IgD-negative memory B cell (primary cell): ENCODE data around the gene CDH13. TPM values are rescaled to one million over a fixed set of nuclear protein-coding genes. Genes with fewer than 3 reads are reported as not detected.

Experiments used
- H3K27ac Mint-ChIP-seq, 3 donors: one replicate each; pipeline ENCODE4 v1.8.0; 2020 to 2022; ENCODE audit warnings: mild to moderate bottlenecking in 3 of 3, mixed read lengths in 3 of 3, moderate library complexity in 1 of 3
- H3K27me3 Mint-ChIP-seq: one replicate; pipeline ENCODE4 v1.8.0; 2021; ENCODE audit warnings: mixed read lengths
- H3K36me3 Mint-ChIP-seq: one replicate; pipeline ENCODE4 v1.8.0; 2020; ENCODE audit warnings: mild to moderate bottlenecking, mixed read lengths
- H3K4me1 Mint-ChIP-seq, 3 donors: one replicate each; pipeline ENCODE4 v1.8.0; 2020 to 2022; ENCODE audit warnings: mixed read lengths in 3 of 3, mild to moderate bottlenecking in 1 of 3
- H3K4me3 Mint-ChIP-seq, 4 donors: one replicate each; pipeline ENCODE4 v1.8.0; 2020 to 2022; ENCODE audit warnings: mild to moderate bottlenecking in 4 of 4, mixed read lengths in 4 of 4, moderate library complexity in 3 of 4
- H3K9me3 Mint-ChIP-seq, 3 donors: one replicate each; pipeline ENCODE4 v1.8.0; 2020 to 2021; ENCODE audit warnings: mixed read lengths in 3 of 3, mild to moderate bottlenecking in 1 of 3
- polyA plus RNA-seq: library from polyadenylated mRNA; unstranded; fragments of 300-500 nt; fragmentation: Illumina TruSeq; gene quantifications from one replicate; pipeline ENCODE4 v1.2.3, GENCODE V29; 2021

Gene CDH13
- polyA plus RNA-seq, 1 donor from 2014 or later, result 0.23 TPM

DNA sequence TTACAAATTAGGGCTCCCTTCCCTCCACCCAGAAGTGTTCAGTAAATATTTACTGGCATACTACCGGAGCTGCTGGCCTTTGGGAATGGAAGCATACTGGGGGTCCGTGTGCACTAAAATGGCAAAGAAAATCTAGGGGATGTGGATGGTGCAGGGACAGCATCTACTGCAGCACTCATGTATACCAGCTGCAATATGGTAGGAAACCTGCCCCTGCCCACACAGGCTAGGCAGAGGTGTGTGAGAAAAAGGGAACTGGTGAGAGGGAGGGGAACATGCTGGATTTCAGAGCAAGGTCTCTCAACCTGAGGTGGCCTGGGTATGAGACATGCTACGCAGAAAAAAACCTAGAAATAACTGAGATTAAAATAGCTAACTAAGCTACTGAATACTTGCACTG lies 145.4 kb downstream of the CDH13 start:
- Mint-ChIP-seq H3K36me3 (no peaks in the 10 kb centered on the region), H3K9me3 (no peaks in the 10 kb centered on the region), H3K27me3 (peaks cover 11% of the 10 kb centered on the region), H3K4me3 (peak overlapping the region in 2 of 4 donors; percentile 14 to 51), H3K27ac (no peak overlapping the region), H3K4me1 (peaks cover 24 to 44% (median 38%) of the 10 kb centered on the region in 3 donors)

- Mint-ChIP-seq H3K36me3 (no peaks in the 10 kb centered on the region), H3K27ac (peak overlapping the region in 1 of 3 donors; percentile 63), H3K4me1 (peaks cover 24 to 45% (median 42%) of the 10 kb centered on the region in 3 donors), H3K4me3 (peak overlapping the region in 2 of 4 donors; percentile 35 to 67), H3K9me3 (no peaks in the 10 kb centered on the region), H3K27me3 (peaks cover 4% of the 10 kb centered on the region)
Observed at GRCh38 chr16:82773018-82773417, 146.2 kb downstream of the CDH13 start.

DNA sequence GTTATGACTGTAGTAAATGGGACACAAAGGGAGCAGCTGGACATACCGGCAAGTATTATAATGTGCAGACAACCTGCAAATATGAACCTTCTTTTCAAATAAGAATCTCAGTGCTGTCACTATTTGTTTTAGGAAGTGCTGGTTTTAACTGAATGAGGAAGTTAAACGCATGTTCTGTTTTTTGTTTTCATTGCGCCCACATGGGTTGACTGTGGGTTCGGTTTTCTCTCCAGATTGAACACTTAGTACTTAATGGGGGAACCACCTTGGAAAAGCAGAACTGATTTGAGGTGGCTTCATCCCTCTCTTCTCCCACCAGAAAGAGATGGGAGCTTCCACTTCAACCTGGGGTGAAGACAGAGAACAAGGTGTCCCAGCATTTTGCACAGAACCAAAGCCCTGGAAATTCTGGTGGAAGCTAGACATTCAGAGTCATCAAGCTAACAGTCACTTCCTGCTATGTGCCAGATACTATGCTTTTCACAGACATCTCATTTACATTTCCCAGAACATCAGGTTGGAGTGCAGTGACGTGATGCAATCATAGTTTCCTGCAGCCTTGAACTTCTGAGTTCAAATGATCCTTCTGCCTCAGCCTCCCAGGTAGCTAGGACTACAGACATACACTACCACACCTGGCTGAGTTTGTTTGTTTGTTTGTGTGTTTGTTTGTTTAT lies 149.8 kb downstream of the CDH13 start:
- Mint-ChIP-seq H3K36me3 (peaks cover 2% of the 10 kb centered on the region), H3K4me3 (peak overlapping the region; percentile 23 to 85 (median 51))

GRCh38 chr16:82782715-82783251 lies 156.0 kb downstream of the CDH13 start:
- Mint-ChIP-seq H3K27ac (no peak overlapping the region), H3K4me1 (peaks cover 9 to 27% (median 16%) of the 10 kb centered on the region in 3 donors), H3K9me3 (no peaks in the 10 kb centered on the region), H3K4me3 (no peak overlapping the region), H3K36me3 (peaks cover 2% of the 10 kb centered on the region), H3K27me3 (peaks cover 1% of the 10 kb centered on the region)

More for the DNA sequence above, 149.8 kb downstream of the CDH13 start:
- Mint-ChIP-seq H3K27ac (peak overlapping the region; percentile 50 to 94 (median 57)), H3K27me3 (no peaks in the 10 kb centered on the region), H3K4me1 (peaks cover 28 to 52% (median 49%) of the 10 kb centered on the region in 3 donors), H3K9me3 (no peaks in the 10 kb centered on the region)

DNA sequence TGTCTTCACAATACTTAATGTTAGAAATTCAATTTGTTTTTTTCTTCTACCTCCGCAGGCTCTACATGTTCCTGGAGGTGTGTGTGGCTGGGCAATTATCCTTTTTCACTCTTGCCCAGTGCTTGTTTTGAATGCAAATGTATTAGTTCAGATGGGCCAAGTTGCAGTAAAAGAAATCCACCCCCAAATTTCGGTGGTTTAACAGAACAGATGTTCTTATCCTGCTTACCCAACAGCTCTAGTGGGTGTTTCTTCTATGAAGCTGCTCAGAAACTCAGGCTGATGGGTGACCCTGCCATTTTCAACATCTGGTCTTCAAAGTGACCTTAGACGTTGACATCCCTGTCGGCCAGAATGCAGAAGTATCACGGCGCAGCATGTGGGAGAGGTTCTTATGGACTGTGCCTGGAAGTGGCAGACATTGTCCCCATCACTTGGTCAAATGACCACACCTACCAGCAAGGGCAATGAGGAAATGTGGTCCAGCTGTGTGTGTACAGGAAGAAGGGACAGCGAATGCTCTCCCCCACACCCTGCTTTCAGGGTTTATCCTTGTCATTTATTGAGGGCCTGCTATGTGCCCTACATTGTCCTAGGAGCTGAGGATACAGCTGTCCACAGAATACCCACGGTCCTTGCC lies 157.3 kb downstream of the CDH13 start:
- Mint-ChIP-seq H3K27ac (peak overlapping the region in 1 of 3 donors; percentile 24), H3K27me3 (peaks cover 1% of the 10 kb centered on the region), H3K36me3 (no peaks in the 10 kb centered on the region), H3K9me3 (no peaks in the 10 kb centered on the region), H3K4me3 (peak overlapping the region in 1 of 4 donors; percentile 80), H3K4me1 (peaks cover 9 to 27% (median 16%) of the 10 kb centered on the region in 3 donors)

DNA sequence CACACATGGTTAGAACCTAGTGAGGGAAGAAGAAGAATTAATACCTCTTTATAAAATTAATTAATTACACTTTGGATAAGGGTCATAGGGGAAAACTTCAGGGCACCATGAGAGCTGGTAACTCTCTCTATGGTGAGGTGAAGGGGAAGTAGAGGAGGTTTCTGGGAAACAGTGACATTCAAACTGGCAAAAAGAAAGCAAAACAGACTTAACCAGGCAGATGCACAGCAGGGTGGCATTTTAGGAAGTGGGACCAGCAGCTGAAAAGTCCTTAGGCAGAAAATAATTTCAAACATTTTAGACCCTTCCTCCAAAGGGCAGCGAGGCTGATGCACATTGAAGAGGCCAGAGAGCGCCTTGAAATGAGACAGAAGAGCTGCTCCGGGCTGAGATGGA lies 157.8 kb downstream of the CDH13 start:
- H3K4me3 Mint-ChIP-seq, result peak overlapping the region in 1 of 4 donors; percentile 0
- H3K27ac Mint-ChIP-seq, result peak overlapping the region in 2 of 3 donors; percentile 30 to 38
- no peaks in the 10 kb centered on the region for H3K9me3 Mint-ChIP-seq
- no peaks in the 10 kb centered on the region for H3K36me3 Mint-ChIP-seq
- H3K4me1 Mint-ChIP-seq, result peaks cover 9 to 27% (median 14%) of the 10 kb centered on the region in 3 donors
- H3K27me3 Mint-ChIP-seq, result peaks cover 1% of the 10 kb centered on the region

GRCh38 chr16:82788225-82788624 lies 161.5 kb downstream of the CDH13 start:
- Mint-ChIP-seq H3K27me3 (peaks cover 1% of the 10 kb centered on the region), H3K4me3 (no peak overlapping the region), H3K36me3 (no peaks in the 10 kb centered on the region), H3K9me3 (no peaks in the 10 kb centered on the region), H3K4me1 (peaks cover 0 to 11% (median 3%) of the 10 kb centered on the region in 3 donors), H3K27ac (no peak overlapping the region)

DNA sequence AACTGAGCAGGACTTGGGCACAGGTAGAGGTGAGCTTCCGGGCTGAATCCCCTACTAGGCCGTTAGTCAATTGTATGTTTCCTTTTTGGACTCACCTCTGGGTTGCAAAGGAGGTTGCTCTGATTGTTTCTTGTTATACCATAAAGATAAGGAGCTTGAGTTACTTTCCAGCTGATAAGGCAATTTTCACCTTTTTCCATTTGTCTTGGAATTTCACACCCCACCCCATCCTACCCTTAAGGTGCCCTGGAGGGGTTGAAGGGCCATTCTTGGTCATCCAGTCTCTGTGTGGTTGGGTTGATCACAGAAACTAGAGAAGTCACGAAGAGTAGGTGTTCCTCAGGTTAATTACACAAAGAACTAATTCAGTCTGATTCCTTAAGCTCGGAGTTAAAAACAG lies 162.2 kb downstream of the CDH13 start:
- Mint-ChIP-seq H3K27me3 (peaks cover 1% of the 10 kb centered on the region), H3K36me3 (no peaks in the 10 kb centered on the region), H3K4me3 (no peak overlapping the region), H3K27ac (no peak overlapping the region), H3K9me3 (no peaks in the 10 kb centered on the region), H3K4me1 (peaks cover 0 to 9% (median 3%) of the 10 kb centered on the region in 3 donors)

GRCh38 chr16:82792693-82793092 lies 165.9 kb downstream of the CDH13 start:
- Mint-ChIP-seq H3K9me3 (no peaks in the 10 kb centered on the region), H3K27me3 (no peaks in the 10 kb centered on the region), H3K27ac (no peak overlapping the region), H3K36me3 (no peaks in the 10 kb centered on the region), H3K4me3 (no peak overlapping the region), H3K4me1 (no peaks in the 10 kb centered on the region)

GRCh38 chr16:82793528-82794245 lies 166.9 kb downstream of the CDH13 start:
- H3K4me1 Mint-ChIP-seq, result no peaks in the 10 kb centered on the region
- H3K4me3 Mint-ChIP-seq, result no peak overlapping the region
- H3K27me3 Mint-ChIP-seq, result no peaks in the 10 kb centered on the region
- no peaks in the 10 kb centered on the region for H3K9me3 Mint-ChIP-seq
- no peak overlapping the region for H3K27ac Mint-ChIP-seq
- no peaks in the 10 kb centered on the region for H3K36me3 Mint-ChIP-seq

GRCh38 chr16:82796047-82796446 lies 169.3 kb downstream of the CDH13 start:
- Mint-ChIP-seq H3K27me3 (no peaks in the 10 kb centered on the region), H3K36me3 (no peaks in the 10 kb centered on the region), H3K9me3 (no peaks in the 10 kb centered on the region), H3K4me3 (no peak overlapping the region), H3K4me1 (no peaks in the 10 kb centered on the region), H3K27ac (no peak overlapping the region)

GRCh38 chr16:82801361-82801760 lies 174.6 kb downstream of the CDH13 start:
- peaks cover 2% of the 10 kb centered on the region for H3K27me3 Mint-ChIP-seq
- H3K4me3 Mint-ChIP-seq, result no peak overlapping the region
- H3K36me3 Mint-ChIP-seq, result no peaks in the 10 kb centered on the region
- peaks cover 0 to 4% (median 0%) of the 10 kb centered on the region in 3 donors for H3K9me3 Mint-ChIP-seq
- H3K4me1 Mint-ChIP-seq, result peaks cover 0 to 2% (median 0%) of the 10 kb centered on the region in 3 donors
- H3K27ac Mint-ChIP-seq, result no peak overlapping the region

DNA sequence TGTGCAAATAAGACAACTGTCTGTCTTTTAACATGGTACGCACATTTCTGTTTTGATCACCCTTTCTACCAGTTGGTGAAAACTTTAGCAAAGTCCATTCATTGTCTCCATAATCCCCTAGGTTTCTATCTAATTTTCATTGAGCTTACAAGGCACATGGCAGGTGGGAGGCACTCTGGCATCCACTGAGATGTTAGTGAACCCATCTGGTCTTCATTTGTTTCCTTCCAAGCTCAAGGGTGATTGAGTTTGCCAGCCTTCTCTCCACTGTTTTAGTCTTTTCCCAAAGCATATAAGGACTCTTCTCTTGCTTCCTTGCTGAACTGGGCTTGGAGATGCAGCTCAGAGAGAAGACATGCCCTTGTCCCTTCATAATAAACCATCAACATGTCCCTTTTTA lies 179.1 kb downstream of the CDH13 start:
- no peak overlapping the region for H3K27ac Mint-ChIP-seq
- peaks cover 0 to 2% (median 0%) of the 10 kb centered on the region in 3 donors for H3K4me1 Mint-ChIP-seq
- peaks cover 6% of the 10 kb centered on the region for H3K27me3 Mint-ChIP-seq
- H3K9me3 Mint-ChIP-seq, result peaks cover 0 to 6% (median 0%) of the 10 kb centered on the region in 3 donors
- H3K4me3 Mint-ChIP-seq, result no peak overlapping the region
- no peaks in the 10 kb centered on the region for H3K36me3 Mint-ChIP-seq

DNA sequence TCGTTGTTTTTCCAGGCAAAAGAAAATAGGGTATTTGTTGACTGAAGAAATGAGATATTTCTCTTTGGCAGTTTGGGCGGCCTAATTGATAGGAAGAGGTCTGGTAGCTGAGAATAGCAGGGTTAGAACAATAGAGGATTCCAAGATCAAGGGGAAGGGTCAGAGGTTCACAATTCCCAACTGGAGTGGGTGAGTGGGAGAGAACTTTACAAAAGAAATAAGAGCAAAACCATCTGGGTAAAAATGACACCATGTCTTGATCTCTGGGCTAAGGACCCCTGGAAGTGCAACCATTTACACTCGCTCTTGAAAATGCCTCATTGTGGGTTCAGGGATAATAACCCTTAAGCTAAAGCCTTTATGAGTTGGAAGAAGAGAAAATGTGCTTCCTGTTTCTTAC lies 180.5 kb downstream of the CDH13 start:
- Mint-ChIP-seq H3K27ac (no peak overlapping the region), H3K4me3 (no peak overlapping the region), H3K36me3 (no peaks in the 10 kb centered on the region), H3K27me3 (peaks cover 11% of the 10 kb centered on the region), H3K4me1 (peaks cover 0 to 2% (median 0%) of the 10 kb centered on the region in 3 donors), H3K9me3 (peaks cover 0 to 6% (median 4%) of the 10 kb centered on the region in 3 donors)

- Mint-ChIP-seq H3K27ac (no peak overlapping the region), H3K36me3 (no peaks in the 10 kb centered on the region), H3K4me1 (peaks cover 0 to 2% (median 0%) of the 10 kb centered on the region in 3 donors), H3K27me3 (peaks cover 10% of the 10 kb centered on the region), H3K9me3 (peaks cover 0 to 6% (median 4%) of the 10 kb centered on the region in 3 donors), H3K4me3 (no peak overlapping the region)
Observed at GRCh38 chr16:82808036-82808435, 181.3 kb downstream of the CDH13 start.
